Retinal pigment epithelial cell (primary cell): Measurements from ENCODE around the gene PTPN1.

Experiments
- DNase-seq: peaks from one replicate; pipeline ENCODE4 v3.0.0-alpha.2; 2010; ENCODE audit warnings: low read depth
- H3K4me3 ChIP-seq: 2 replicates; pipeline ENCODE4 v1.5.1; 2011; ENCODE audit warnings: mild to moderate bottlenecking, low read length, control low read depth, moderate library complexity
- CTCF ChIP-seq: conservative IDR thresholded peaks from 2 replicates; pipeline ENCODE4 v1.5.1; 2011; ENCODE audit warnings: low read depth, low read length, control low read depth, inconsistent platforms

The PTPN1 gene

DNA sequence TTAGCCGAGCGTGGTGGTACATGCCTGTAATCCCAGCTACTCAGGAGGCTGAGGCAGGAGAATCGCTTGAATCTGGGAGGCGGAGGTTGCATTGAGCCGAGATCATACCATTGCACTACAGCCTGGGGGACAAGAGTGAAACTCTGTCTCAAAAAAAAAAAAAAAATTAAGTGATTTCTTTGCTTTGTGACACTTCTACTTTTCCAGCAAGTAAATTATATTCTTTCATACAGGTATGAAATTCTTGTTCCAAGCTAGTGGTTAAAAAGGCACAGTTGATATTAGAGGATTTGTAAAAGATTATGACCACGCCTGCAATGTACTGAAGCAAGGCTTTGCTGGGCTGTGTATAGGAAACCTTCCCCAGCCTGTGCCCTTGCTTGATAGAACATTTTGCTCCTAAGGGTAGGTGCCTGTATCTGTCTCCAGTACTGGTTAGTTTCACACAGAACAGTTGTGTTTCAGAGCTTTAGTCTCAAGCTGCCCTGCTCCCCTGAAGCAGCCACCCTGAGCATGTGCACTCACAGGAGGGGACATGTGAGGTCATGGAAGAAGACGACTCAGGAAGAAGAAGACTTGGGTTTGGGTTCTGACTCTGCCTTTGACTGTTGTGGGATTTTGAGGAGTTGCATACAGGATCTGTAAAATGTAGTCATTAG, 10.2 kb downstream of the PTPN1 start:
- no peak for TF ChIP-seq CTCF
- no peak for DNase-seq
- no peak overlapping the region for H3K4me3 ChIP-seq

GRCh38 chr20:50521221-50522052, 11.3 kb downstream of the PTPN1 start:
- TF ChIP-seq CTCF: no peak
- no peak for DNase-seq
- H3K4me3 ChIP-seq: no peak overlapping the region

DNA sequence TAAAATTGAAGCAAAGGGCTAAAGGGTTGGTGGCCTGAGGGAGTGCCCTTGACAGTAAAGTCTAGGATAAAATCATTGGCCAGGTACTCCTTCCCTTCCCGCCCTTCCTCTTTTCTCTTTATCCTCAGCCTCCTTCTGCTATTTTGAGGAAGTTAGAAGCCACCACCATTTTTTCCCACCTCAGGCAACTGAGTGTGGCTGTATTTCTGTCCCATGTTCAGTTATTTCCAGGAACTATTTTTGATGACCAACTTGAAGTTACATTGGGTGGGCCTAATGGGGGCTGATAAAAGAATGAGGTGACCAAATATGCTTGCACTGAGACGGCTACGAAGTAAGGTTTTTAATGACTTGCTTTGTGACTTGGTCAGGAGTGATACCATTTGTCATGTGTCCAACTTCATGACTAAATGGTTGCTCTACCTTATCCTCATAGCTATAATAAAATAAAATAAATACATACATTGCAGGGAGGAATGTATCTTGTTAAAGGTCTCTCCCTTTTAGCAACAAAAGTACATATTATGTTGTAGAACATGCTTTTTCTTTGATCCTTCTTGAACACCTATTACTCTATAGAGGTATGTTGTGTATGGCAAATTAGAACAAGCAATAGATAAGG, 12.0 kb downstream of the PTPN1 start:
- DNase-seq: no peak

GRCh38 chr20:50523552-50524167, 13.5 kb downstream of the PTPN1 start:
- H3K4me3 ChIP-seq: no peak overlapping the region
- no peak for TF ChIP-seq CTCF
- no peak for DNase-seq

More for the DNA sequence above, 12.0 kb downstream of the PTPN1 start:
- TF ChIP-seq CTCF: no peak
- H3K4me3 ChIP-seq: no peak overlapping the region

GRCh38 chr20:50525681-50526080, 15.5 kb downstream of the PTPN1 start:
- DNase-seq: no peak
- no peak overlapping the region for H3K4me3 ChIP-seq
- no peak for TF ChIP-seq CTCF

DNA sequence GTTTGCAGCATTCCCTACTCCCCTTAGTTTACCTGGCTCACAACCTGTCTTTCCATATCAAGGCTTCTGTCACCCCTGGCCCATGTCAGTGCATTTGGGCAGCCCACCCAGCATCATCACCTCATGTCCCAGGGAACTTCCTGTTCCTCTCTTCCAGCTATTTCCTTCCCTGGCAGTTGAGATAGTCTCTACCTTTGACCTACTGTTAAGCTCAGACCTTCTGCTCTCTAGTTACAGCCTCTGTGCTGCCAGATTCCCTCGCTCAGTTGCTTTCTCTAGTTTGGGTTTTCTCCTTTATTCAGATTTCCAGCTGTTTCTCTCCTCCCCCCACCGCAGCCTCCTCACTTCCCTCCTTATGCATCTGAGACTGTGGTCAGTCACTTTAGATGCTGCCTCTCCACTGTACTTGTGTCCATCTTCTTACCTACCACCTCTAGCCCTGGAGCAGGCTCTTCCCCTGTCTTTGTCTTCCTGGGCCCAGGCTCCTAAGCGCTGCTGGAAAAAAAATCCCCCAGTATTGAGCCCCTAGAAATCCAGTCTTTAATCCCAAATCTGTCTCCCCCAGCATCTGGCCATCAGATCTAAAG, 16.3 kb downstream of the PTPN1 start:
- no peak overlapping the region for H3K4me3 ChIP-seq
- DNase-seq: no peak
- TF ChIP-seq CTCF: no peak
